ENCODE results near the gene RMDN3.

RMDN3 gene

DNA sequence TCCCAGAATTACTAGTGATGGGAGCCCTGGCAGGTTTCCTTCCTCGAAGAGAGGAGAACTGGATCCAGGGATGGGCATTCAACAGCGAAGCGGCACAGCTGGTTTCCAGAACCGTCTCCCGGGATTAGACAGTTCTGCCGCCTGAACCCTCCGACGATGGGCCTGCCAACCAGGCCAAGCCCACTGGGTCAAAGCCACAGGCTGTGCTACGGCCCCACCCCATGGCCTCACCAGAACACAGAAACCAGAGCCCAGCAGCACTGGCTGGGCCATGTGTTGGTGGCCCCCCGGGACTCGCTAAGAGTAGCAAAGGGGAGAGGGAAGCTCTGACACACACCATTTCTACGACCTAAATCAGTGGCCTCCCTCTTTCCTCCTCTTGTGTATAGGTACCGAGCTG is 17.0 kb upstream of the RMDN3 start:
- DNase-seq (ENCODE audit: low spot score) = no peak

GRCh38 chr15:40771242-40771641 is 16.2 kb upstream of the RMDN3 start:
- no peak for DNase-seq (ENCODE audit: low spot score)

DNA sequence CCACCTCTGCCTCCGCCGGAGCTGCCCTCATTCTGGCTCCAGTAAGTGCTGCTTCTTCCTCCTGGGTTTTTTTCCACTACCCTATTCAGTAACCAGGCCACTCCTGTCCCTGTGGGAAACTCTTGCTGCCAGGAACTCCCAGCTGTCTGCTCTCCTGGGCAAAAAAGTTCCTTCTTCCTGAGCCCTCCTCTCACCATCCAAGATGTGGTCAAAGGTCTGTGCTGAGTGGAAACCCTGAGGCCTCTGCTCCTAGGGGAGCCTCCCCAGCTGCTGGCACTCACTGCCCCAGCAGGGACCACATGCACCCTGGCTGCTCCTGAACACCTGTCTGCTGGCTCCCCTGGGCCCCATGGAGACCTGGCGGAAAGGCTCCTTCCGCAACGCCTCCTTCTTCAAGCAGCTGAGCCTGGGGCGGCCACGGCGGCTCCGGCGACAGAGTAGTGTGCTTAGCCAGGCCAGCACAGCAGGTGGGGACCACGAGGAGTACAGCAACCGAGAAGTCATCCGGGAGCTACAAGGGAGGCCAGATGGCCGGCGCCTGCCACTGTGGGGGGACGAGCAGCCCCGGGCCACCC is 15.2 kb upstream of the RMDN3 start:
- no peak for DNase-seq (ENCODE audit: low spot score)

DNA sequence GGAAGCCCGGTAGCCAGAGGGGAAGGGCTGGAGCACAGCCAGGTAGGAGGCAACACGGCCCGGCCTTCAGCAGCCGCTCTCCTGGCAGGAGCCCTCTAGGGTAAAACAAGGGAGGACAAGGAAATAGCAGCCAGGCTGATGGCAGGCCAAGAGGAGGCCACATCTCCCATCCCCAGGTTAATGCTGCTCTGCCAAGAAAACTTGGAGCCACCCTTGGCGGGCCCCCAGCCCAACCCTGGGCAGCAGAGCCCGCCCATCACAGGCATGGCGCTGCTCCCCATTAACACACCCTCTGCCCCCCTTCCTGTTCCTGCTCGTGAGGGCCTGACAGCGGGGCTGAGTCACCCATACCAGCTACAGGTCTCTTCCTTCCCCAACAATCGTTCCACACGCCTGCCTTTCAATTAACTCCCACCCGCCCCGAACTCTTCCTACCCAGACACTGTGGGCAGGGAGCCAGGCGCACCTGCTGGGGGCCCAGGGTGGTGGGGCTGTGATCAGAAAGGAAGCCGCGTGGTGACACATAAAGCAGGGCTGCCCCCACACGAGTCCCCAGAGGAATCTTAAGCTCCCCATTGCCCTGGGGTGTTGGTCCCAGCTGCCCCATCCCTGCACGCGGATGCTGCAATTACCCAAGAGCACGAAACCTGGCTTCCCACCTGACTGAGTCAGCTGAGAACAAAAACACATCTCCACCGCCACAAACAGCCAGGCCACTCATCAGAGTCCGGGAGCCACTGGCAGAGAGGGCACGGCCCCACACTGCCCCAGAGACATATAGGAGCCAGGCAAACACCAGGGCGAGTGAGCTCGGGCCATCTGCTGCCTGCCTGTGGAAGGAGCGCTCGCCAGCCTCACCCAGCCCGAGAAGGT is 14.5 kb upstream of the RMDN3 start, which contains the start of gene C15orf62:
Gene C15orf62 (plus strand): TSS at position 707 of the 873 bp plus-strand sequence. CDS start 516 bp downstream, outside the sequence.
- DNase-seq (ENCODE audit: low spot score) = peak; percentile 47

GRCh38 chr15:40768521-40769273 is 13.6 kb upstream of the RMDN3 start:
- DNase-seq (ENCODE audit: low spot score) = no peak

DNA sequence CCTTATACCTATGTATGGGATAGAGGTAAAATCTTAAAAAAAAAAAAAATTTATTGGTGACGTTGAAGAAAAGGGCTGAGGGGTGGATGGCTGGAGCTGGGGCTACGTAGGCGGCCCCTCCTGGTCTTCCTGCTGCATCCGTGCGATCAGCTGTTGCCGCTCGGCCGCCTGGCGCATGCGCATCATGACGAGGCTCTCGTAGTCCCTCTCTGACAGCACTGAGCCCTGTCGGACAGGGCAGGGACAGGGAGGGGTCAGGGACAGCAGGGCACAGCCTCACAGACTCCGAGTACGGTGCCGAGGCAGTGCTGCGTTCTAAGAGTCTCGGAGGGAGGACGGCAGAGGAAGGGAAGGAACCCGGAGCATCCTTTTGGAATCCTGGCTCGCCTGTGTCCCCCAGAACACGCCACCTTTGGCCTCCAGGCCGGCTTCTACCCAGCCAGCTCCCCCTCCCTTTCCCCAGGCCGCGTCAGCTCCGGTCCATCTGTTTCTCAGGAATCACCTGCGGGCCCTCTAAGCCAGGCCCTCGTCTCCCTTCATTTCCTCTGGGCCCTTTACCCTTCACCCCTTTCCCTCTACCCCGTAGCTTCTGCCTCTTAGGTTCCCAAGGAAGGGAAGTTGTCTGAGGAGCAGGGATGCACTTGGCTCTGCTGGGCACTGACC is 12.9 kb upstream of the RMDN3 start:
- no peak for DNase-seq (ENCODE audit: low spot score)

DNA sequence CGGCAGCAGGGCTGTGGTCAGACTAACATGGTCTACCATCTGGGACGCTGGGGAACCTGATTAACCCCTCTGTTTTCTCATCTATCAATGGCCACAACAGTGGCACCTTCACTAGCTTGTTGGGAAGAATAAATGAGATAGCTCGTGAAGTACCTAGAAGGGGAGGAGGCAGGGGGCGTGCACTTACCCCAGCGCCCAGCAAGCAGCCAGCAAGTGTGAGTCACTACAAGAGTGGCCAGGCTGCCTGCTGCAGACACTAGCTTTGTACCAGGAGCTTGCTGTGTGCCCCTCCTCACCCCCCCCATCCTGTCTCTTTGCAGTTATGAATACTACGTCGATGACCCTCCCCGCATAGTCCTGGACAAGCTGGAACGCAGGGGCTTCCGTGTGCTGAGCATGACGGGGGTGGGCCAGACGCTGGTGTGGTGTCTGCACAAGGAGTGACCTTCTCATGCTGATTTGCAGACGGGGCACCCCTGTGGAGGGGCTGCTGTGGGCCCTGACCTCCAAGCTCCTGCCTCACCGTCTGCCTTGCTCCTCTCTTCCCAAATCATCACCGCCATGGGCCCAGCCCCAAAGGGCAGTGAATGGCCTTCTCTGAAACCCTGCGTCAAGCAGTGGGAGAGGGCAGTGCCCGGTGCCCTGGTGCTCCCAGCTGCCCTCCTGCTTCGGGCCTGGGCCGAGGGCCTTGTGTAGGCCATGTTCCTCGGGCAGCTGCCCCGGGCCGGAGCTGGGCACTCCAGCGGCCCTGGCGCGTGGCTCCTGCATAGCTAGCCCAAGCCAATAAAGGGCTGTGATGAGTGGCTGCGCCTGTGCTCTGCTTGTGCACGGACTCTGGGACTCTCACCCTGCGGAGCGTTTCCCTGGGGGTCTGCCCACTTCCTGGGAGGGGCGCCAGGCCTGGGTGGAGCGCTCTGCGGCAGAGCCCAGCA is 12.1 kb upstream of the RMDN3 start:
- DNase-seq (ENCODE audit: low spot score) = no peak

GRCh38 chr15:40766194-40766815 is 11.3 kb upstream of the RMDN3 start:
- no peak for DNase-seq (ENCODE audit: low spot score)

DNA sequence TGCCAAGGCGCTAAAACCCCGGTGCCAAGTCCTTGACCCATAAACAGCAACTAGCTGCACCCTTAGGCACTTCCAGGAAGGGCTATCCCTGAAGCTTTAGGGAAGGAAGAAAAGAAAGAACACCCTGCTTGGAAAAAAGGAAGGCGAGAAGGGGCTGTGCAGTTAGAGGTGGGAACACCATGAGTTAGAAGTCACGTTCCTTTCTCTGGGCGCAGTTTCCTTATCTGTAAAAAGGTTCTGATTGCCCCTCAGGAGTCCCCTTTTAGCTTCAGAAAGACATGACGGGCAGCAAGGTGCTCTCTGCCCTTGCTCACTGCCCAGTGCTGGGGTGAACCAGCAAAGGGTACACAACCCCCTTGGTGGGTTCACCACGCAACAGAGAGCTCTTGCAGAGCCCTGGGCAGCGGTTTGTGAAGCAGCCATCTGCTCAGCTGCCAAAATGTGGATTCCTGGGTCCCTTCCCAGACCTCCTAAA is 9.6 kb upstream of the RMDN3 start:
- DNase-seq (ENCODE audit: low spot score) = no peak

GRCh38 chr15:40763801-40764628 is 9.0 kb upstream of the RMDN3 start, which contains the start of gene GCHFR:
TSS of gene GCHFR (plus strand) at chr15:40764068. CDS start at chr15:40764181, 113 bp downstream.
- peak; percentile 57 for DNase-seq (ENCODE audit: low spot score)

DNA sequence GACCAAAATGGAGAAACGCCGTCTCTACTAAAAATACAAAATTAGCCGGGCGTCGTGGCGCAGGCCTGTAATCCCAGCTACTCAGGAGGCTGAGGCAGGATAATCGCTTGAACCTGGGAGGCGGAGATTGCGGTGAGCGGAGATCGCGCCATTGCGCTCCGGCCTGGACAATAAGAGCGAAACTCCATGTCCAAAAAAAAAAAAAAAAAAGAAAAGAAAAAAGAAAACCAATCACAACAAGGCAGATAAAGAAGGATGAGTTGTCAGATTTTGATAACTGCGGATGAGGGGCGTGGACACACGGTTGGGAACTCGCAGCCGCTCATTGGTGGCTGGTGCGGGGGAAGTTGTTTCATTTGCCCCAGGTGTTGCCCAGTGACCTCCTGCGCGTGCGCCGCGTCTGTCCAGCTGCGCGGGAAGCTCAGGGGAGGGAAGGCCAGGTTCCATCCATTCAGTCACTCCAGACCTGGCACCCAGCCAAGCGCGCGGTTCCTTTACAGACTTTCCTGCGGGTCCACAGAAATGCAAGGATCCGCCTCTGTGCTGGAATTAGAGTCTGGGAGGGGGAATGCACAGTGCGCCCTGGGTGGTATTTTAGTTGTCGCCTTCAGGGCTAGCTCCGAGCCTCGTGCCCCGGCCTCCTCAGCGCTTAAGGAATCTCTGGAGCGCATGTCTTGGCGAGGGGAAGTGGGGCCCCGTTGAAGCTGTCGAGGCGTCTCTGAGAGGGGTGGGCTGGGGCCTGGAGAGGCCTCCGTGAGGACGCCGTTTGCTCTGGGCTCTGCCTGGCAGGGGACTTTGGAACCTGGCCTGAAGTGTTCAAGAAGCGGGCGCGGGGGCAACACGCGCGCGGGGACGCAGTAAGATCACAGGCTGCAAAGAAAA is 8.1 kb upstream of the RMDN3 start:
- DNase-seq (ENCODE audit: low spot score) = no peak

GRCh38 chr15:40759961-40760360 is 4.9 kb upstream of the RMDN3 start:
- no peak for DNase-seq (ENCODE audit: low spot score)

DNA sequence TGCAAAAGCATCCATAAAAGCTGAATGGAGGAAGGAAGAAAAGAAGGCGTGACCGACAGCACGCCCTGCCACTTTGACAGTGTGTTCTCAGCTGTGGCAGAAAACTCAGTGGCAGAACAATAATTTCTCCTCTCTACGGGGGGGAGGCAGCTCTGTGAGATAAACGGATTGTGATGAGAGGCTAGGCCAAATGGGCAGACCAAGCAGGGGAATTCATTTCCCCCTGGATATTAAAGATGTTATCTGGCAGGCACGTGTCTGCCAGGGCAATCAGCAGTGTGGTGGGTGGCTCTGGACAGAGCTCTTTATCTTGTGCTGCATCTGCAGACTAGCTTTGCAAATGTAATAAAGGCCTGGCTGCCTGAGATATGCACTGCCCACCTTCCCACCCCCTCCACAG is 1.9 kb upstream of the RMDN3 start:
- DNase-seq (ENCODE audit: low spot score) = no peak

DNA sequence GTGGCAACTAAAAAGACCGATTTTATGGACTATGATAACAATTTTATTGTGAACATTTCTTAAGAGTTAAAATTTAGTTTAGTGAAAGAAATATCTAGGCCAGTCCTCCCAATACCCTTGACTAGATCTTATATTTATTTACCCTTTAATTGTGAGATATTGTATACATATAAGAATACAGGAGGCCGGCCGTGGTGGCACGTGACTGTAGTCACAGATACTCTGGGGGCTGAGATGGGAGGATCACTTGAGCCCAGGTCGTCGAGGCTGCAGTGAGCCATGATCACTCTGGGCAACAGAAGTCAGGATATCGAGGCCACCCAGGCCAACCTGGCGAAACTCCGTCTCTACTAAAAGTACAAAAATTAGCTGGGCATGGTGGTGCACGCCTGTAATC is 756 bp upstream of the RMDN3 start:
- DNase-seq (ENCODE audit: low spot score) = no peak

DNA sequence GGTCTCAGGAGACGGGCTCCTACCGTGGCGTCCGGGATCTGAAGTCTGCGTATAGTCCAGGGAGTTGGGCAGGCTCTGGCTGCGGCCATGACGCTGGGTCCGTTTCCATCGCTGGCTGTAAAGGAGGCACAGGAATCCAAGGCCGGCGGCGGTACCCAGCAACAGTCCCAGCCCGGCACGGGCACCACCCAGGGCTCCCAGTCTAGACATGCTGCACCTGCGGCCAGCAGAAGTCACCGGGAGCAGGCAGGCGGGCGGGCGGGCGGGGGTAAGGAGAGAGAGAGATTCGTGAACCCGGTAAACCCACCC is 526 bp downstream of the RMDN3 start:
- DNase-seq (ENCODE audit: low spot score) = no peak

DNA sequence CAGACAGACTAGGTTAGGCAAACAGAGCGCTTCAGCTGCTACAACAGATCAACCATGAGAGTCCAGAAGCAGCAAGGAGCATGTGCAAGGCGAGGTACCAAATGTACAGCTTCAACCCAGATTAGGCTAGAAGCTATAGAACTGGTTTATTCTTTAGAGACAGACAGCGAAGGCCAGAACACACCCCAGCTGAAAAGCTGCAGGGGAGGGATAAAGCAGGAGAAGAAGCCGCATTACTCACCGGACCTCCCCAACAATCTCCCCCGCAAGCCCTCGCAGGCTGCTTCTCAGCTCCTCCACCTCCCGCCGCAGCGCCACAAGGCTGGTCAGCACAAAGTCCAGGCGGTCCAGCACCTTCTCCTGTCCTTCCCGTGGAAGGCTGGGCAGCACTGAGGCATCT is 3.3 kb downstream of the RMDN3 start:
- no peak for DNase-seq (ENCODE audit: low spot score)

GRCh38 chr15:40750885-40751284 is 4.2 kb downstream of the RMDN3 start:
- DNase-seq (ENCODE audit: low spot score) = no peak

DNA sequence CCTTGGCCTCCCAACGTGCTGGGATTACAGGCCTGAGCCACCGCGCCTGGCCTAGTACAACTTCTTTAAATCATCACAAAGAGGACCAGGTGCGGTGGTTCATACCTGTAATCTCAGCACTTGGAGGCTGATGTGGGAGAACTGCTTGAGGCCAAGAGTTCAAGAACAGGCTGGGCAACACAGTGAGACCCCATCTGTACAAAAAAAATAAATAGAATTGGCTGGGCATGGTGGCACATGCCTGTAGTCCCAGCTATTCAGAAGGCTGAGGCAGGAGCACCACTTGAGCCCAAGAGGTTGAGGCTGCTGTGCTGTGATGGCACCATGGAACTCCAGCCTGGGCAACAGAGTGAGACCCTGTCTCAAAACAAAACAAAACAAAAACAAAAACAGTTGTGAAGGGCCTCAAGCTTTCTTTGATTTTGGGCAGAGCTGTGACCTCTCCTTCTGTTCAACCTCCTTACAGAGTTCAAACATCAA is 5.9 kb downstream of the RMDN3 start:
- DNase-seq (ENCODE audit: low spot score) = no peak

Data from Ammon's horn (tissue), 1 donor.